ENCODE results near the gene RACGAP1.

DNA sequence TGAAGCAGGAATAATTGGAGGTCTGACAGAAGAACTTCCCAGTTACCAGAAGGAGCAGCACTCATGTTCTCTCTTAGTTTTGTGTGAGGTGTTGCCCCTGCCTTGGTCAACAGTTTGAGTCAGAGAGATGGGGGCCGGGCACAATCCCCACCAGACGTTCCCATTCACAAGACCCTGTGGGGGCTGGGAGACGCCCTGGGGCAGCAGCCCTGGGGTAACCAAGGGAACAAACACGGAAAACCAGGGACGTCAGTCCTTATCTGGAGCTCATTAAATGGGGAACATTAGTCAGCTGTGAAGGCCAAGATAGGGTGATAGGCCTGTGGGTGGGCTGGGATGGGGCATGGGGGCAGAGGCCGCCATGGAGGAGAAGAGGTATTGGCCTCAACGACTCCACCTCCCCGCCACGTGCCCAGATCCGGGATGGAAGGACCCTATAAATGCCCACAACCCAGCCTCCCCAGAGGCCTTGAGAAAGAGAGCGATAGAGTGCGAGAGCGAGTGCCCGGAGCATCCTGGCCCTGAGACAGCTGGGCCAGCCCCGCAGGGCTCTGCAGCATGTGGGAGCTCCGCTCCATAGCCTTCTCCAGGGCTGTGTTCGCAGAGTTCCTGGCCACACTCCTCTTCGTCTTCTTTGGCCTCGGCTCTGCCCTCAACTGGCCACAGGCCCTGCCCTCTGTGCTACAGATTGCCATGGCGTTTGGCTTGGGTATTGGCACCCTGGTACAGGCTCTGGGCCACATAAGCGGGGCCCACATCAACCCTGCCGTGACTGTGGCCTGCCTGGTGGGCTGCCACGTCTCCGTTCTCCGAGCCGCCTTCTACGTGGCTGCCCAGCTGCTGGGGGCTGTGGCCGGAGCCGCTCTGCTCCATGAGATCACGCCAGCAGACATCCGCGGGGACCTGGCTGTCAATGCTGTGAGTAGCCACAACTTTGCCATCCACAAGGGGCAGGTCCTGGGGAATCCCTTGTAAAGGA is 74.7 kb downstream of the RACGAP1 start, which contains the start of gene AQP2:
- no peak for TF ChIP-seq EZH2 (IDR thresholded peaks at IDR 0.05; ENCODE audit: borderline replicate concordance, insufficient read depth, low read depth, low read length, poor library complexity, severe bottlenecking)
- TF ChIP-seq, protein P1, sequence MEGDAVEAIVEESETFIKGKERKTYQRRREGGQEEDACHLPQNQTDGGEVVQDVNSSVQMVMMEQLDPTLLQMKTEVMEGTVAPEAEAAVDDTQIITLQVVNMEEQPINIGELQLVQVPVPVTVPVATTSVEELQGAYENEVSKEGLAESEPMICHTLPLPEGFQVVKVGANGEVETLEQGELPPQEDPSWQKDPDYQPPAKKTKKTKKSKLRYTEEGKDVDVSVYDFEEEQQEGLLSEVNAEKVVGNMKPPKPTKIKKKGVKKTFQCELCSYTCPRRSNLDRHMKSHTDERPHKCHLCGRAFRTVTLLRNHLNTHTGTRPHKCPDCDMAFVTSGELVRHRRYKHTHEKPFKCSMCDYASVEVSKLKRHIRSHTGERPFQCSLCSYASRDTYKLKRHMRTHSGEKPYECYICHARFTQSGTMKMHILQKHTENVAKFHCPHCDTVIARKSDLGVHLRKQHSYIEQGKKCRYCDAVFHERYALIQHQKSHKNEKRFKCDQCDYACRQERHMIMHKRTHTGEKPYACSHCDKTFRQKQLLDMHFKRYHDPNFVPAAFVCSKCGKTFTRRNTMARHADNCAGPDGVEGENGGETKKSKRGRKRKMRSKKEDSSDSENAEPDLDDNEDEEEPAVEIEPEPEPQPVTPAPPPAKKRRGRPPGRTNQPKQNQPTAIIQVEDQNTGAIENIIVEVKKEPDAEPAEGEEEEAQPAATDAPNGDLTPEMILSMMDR (IDR thresholded peaks at IDR 0.05), result no peak

Measured in B cell (primary cell).